DMS 273 (cell line): ENCODE results near the gene LSS.
"Not testable (repeated sequence)": the region's sequence is repeated elsewhere in the genome, so short reads cannot be mapped to it uniquely, and the experiment has no call there.

Experiments
- DNase-seq: peaks from one replicate; lab custom pipeline; 2025; ENCODE audit not compliant: unreplicated experiment; lab: John Stamatoyannopoulos, UW

Gene LSS

GRCh38 chr21:46206163-46207005 lies 22.2 kb downstream of the LSS start:
- no peak for DNase-seq

- no peak for DNase-seq
Measured at GRCh38 chr21:46205766-46206162, 22.8 kb downstream of the LSS start.

- no peak for DNase-seq
Measured at GRCh38 chr21:46205166-46205565, 23.4 kb downstream of the LSS start.

- DNase-seq, result no peak
Measured at GRCh38 chr21:46203203-46203600, 25.4 kb downstream of the LSS start.

- no peak for DNase-seq
Measured at GRCh38 chr21:46202592-46203202, 25.9 kb downstream of the LSS start.

GRCh38 chr21:46200877-46201803 lies 27.4 kb downstream of the LSS start:
- DNase-seq, result not testable (repeated sequence)

- DNase-seq, result no peak
Measured at GRCh38 chr21:46199436-46200373, 28.9 kb downstream of the LSS start.

- no peak for DNase-seq
Measured at GRCh38 chr21:46196733-46197132, 31.8 kb downstream of the LSS start.

- no peak for DNase-seq
Measured at GRCh38 chr21:46195595-46196195, 32.9 kb downstream of the LSS start.

GRCh38 chr21:46194374-46195334 lies 33.9 kb downstream of the LSS start:
- no peak for DNase-seq

GRCh38 chr21:46193829-46194373 lies 34.7 kb downstream of the LSS start:
- no peak for DNase-seq

- no peak for DNase-seq
Measured at GRCh38 chr21:46191686-46192575, 36.6 kb downstream of the LSS start.

- no peak for DNase-seq
Measured at GRCh38 chr21:46191257-46191685, 37.3 kb downstream of the LSS start.

- DNase-seq, result no peak
Measured at GRCh38 chr21:46190491-46191131, 38.0 kb downstream of the LSS start.

- DNase-seq, result no peak
Measured at GRCh38 chr21:46189959-46190490, 38.5 kb downstream of the LSS start.

GRCh38 chr21:46189213-46189958 lies 39.2 kb downstream of the LSS start:
- peak; percentile 60 for DNase-seq
